ENCODE measurements around the gene SMLR1. TPM values are rescaled to one million over a fixed set of nuclear protein-coding genes. Genes with fewer than 3 reads are reported as not detected.

The SMLR1 gene
- total and polyA plus RNA-seq, 10 of the 15 experiments (the other 5 are each of a cell fraction or from before 2014, with no cell fraction given), result 0.10 TPM; not detected in 9

DNA sequence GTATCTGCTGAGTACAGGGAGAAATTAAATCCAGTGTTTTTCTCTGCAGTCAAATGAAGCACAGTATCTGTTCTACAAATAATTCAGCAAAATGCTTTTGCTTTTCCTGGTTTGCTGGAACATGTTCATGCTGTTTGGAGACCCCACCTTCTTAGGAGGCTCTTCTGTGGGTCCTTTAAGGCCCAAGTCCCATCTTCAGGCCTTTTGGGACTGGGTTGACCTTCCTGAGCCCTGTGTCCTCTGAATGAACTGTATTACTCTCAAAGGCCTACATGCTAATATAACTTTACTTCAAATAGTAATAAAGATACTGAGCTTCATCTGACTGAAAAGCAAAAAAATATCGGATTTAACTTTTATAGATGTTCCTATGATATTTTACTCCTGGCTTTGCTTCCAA, 19.3 kb downstream of the SMLR1 start:
- H3K79me2 ChIP-seq (ENCODE audit: control insufficient read depth, insufficient read depth, low read length), result no peaks in the 10 kb centered on the region
- DNase-seq (ENCODE audit: low read depth, low spot score) (no peak), ATAC-seq (no peak), FAIRE-seq (no peak)
- no peak for TF ChIP-seq NBN (IDR thresholded peaks at IDR 0.05)
- no peak for TF ChIP-seq NR2F1 (conservative IDR thresholded peaks at IDR 0.05)
- no peak for TF ChIP-seq IKZF2 (IDR thresholded peaks at IDR 0.05)
- TF ChIP-seq JUNB (IDR thresholded peaks at IDR 0.05), result no peak
- TF ChIP-seq HDGF (IDR thresholded peaks at IDR 0.05), result no peak
- TF ChIP-seq PRDM15 (CRISPR knock-in tag; IDR thresholded peaks at IDR 0.05), result no peak
- no peak for TF ChIP-seq ZNF217 (IDR thresholded peaks at IDR 0.05)
- TF ChIP-seq POU2F2 (IDR thresholded peaks at IDR 0.05; ENCODE audit: borderline replicate concordance, low read depth, low read length), result no peak
- TF ChIP-seq NR2C1 (IDR thresholded peaks at IDR 0.05), result no peak
- TF ChIP-seq KDM1A (IDR thresholded peaks at IDR 0.05; ENCODE audit: borderline replicate concordance), result no peak
- no peak for TF ChIP-seq YY1 (IDR thresholded peaks at IDR 0.05; ENCODE audit: low read depth, low read length)
- TF ChIP-seq POLR2AphosphoS2 (IDR thresholded peaks at IDR 0.05; ENCODE audit: low read depth, low read length), result no peak
- TF ChIP-seq KAT2A (conservative IDR thresholded peaks at IDR 0.05; ENCODE audit: control insufficient read depth, low read depth, low read length), result no peak
- no peak for TF ChIP-seq ZNF622 (IDR thresholded peaks at IDR 0.05)
- TF ChIP-seq GABPA (IDR thresholded peaks at IDR 0.05; ENCODE audit: low read depth), result no peak
- no peak for TF ChIP-seq TCF7 (IDR thresholded peaks at IDR 0.05; ENCODE audit: borderline replicate concordance)
- no peak for TF ChIP-seq PBX3 (IDR thresholded peaks at IDR 0.05; ENCODE audit: insufficient replicate concordance, low read depth, low read length)
- CTCF ChIA-PET, result interaction anchor here (0.6 to 1.7 kb wide), 4 partner anchors 93 to 553 kb away, joined by 3 to 5 read pairs (median 4); no protein-coding TSS in a partner anchor
- H3K4me3 ChIP-seq, result no peak overlapping the region
- H3K9me3 ChIP-seq (replicated peaks; ENCODE audit: control insufficient read depth, insufficient read depth, low read length), result no peaks in the 10 kb centered on the region
- POLR2A ChIA-PET, result no interaction called here
- intact Hi-C loops (cut with micrococcal nuclease; ENCODE audit: unreplicated experiment) (loop anchor here (10.0 kb wide), 1 partner anchor 802 kb away; no protein-coding TSS in a partner anchor), in situ Hi-C loops (cut with MboI) (no loop called here)
- no peak overlapping the region for H3K9ac ChIP-seq (ENCODE audit: control insufficient read depth, insufficient read depth, low read length)
- no peak overlapping the region for H3K27ac ChIP-seq (ENCODE audit: control insufficient read depth, insufficient read depth)
- H3K4me1 ChIP-seq (ENCODE audit: control insufficient read depth, insufficient read depth, low read length), result no peaks in the 10 kb centered on the region
- no peak overlapping the region for H2AFZ ChIP-seq (ENCODE audit: control insufficient read depth, low read depth, low read length)
- H3K27me3 ChIP-seq (replicated peaks in 1 of 2; ENCODE audit: control insufficient read depth in 2 of 2, insufficient read depth in 2 of 2, low read length in 1 of 2), result no peaks in the 10 kb centered on the region
- SMC1A ChIA-PET (ENCODE audit: uncharacterized antibody, unreplicated experiment), result interaction anchor here (2.2 kb wide), 1 partner anchor 13 kb away, joined by 5 read pairs; no protein-coding TSS in a partner anchor
- H3K4me2 ChIP-seq (ENCODE audit: control insufficient read depth, insufficient read depth), result no peak overlapping the region
- 35% methylated on average over 1 of the region's 1 CpG for WGBS (ENCODE audit: insufficient coverage, insufficient replicate concordance, low lambda C conversion rate, missing lambda C conversion rate)
- no TSS peak for BruUV-seq (replicated peaks)
- H3K36me3 ChIP-seq (ENCODE audit: control insufficient read depth in 2 of 2, insufficient read depth in 2 of 2, low read length in 1 of 2), result no peaks in the 10 kb centered on the region
- H4K20me1 ChIP-seq (ENCODE audit: control insufficient read depth, insufficient read depth), result no peaks in the 10 kb centered on the region
- RAD21 ChIA-PET (ENCODE audit: unreplicated experiment), result no interaction called here

Data from GM12878 (cell line).